Calu3 (cell line): ENCODE results near the gene CLIC2. TPM values are rescaled to one million over a fixed set of nuclear protein-coding genes. Genes with fewer than 3 reads are reported as not detected.

Source experiments
- BruUV-seq: library from RNA; stranded (reverse); fragments of 400-500 nt; replicated peaks from 2 replicates; lab custom pipeline; 2021; lab: Mats Ljungman, UMichigan
- CTCF ChIA-PET: fragments of 300-600 bp; sonication (Branson Sonifier 250); formaldehyde crosslinking; loops from one replicate; lab custom pipeline; 2022; ENCODE audit warnings: antibody characterized with exemption; lab: Charles Lee
- DNase-seq: peaks from one replicate; pipeline ENCODE4 v3.0.0; 2022
- H3K27ac Mint-ChIP-seq: one replicate; pipeline ENCODE4 v1.8.0; 2022; ENCODE audit warnings: mixed read lengths; ENCODE audit not compliant: unreplicated experiment
- H3K27me3 Mint-ChIP-seq: one replicate; pipeline ENCODE4 v1.8.0; 2022; ENCODE audit warnings: mixed read lengths; ENCODE audit not compliant: unreplicated experiment
- H3K36me3 Mint-ChIP-seq: one replicate; pipeline ENCODE4 v1.8.0; 2022; ENCODE audit warnings: mild to moderate bottlenecking, moderate library complexity, mixed read lengths; ENCODE audit not compliant: insufficient read depth, unreplicated experiment
- H3K4me1 Mint-ChIP-seq: one replicate; pipeline ENCODE4 v1.8.0; 2022; ENCODE audit warnings: mild to moderate bottlenecking, low read depth, mixed read lengths; ENCODE audit not compliant: unreplicated experiment
- H3K4me3 Mint-ChIP-seq: one replicate; pipeline ENCODE4 v1.8.0; 2022; ENCODE audit warnings: mild to moderate bottlenecking, low read depth, moderate library complexity, mixed read lengths; ENCODE audit not compliant: unreplicated experiment
- H3K9me3 Mint-ChIP-seq: one replicate; pipeline ENCODE4 v1.8.0; 2022; ENCODE audit warnings: low read depth, mixed read lengths; ENCODE audit not compliant: unreplicated experiment
- intact Hi-C: fragments of 100-400 bp; cut with micrococcal nuclease; formaldehyde crosslinking; loops from one replicate; pipeline ENCODE4 v1.10.0; 2022; ENCODE audit not compliant: unreplicated experiment
- microRNA-seq: library from miRNA; unstranded; fragments of <30 nt; microRNA quantifications from one replicate; pipeline ENCODE4 v1.2.0, GENCODE V29; 2022
- total RNA-seq: library from RNA; stranded (reverse); gene quantifications from 2 replicates; pipeline ENCODE4 v1.2.3, GENCODE V29; 2022
- TF ChIP-seq, protein P1 (sequence below): fragments of 200-600 bp; IDR thresholded peaks from one replicate; pipeline ENCODE4 v1.8.0; 2022; ENCODE audit warnings: antibody characterized with exemption; ENCODE audit not compliant: unreplicated experiment

Gene CLIC2
- total RNA-seq, 1 experiment from 2014 or later = 0.26 TPM

DNA sequence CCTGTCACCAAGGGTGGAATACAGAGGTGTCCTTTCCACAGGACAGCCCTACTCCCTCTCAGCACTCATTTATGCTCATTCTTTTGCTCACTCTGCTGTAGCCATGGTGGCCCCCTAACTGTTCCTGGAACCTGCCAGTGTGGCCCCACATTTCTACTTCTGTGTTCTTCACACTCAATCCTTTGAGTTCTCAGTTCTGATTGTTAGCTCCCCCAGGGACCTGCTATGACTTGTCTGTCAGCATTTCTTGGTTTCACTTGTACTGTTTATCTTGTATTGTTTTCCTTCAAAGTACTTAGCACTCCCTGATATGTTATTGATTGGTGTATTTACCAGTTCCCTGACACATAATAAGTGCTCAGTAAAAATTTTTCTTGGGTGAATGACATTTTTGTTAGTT, 103.3 kb downstream of the CLIC2 start:
- CTCF ChIA-PET = no interaction called here
- DNase-seq = no peak
- H3K27ac Mint-ChIP-seq = no peak overlapping the region
- no peaks in the 10 kb centered on the region for H3K27me3 Mint-ChIP-seq
- intact Hi-C loops = no loop called here
- TF ChIP-seq, protein P1, sequence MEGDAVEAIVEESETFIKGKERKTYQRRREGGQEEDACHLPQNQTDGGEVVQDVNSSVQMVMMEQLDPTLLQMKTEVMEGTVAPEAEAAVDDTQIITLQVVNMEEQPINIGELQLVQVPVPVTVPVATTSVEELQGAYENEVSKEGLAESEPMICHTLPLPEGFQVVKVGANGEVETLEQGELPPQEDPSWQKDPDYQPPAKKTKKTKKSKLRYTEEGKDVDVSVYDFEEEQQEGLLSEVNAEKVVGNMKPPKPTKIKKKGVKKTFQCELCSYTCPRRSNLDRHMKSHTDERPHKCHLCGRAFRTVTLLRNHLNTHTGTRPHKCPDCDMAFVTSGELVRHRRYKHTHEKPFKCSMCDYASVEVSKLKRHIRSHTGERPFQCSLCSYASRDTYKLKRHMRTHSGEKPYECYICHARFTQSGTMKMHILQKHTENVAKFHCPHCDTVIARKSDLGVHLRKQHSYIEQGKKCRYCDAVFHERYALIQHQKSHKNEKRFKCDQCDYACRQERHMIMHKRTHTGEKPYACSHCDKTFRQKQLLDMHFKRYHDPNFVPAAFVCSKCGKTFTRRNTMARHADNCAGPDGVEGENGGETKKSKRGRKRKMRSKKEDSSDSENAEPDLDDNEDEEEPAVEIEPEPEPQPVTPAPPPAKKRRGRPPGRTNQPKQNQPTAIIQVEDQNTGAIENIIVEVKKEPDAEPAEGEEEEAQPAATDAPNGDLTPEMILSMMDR = no peak
- no peak overlapping the region for H3K4me3 Mint-ChIP-seq
- peaks cover 9% of the 10 kb centered on the region for H3K4me1 Mint-ChIP-seq
- H3K36me3 Mint-ChIP-seq = peaks cover 14% of the 10 kb centered on the region
- no peaks in the 10 kb centered on the region for H3K9me3 Mint-ChIP-seq
- BruUV-seq = no TSS peak

Small RNA genes lying within 50 kb of the gene (microRNA-seq; reads per million reads assigned to microRNA genes)
- not detected for gene MIR1184-2

Other genes with a start within 250 kb of the CLIC2 start
- 56.3 and 58.1 TPM in 2 replicates for gene VBP1, start 118.2 kb downstream of the CLIC2 start, total RNA-seq
- 0.38 and 0.44 TPM in 2 replicates for gene RAB39B, start 70.1 kb downstream of the CLIC2 start, total RNA-seq
- gene F8A2, start 47.5 kb upstream of the CLIC2 start, total RNA-seq = not detected in 2 replicates
- 12.2 and 15.7 TPM in 2 replicates for gene F8A3, start 124.0 kb upstream of the CLIC2 start, total RNA-seq